ENCODE measurements around the gene NPIPA3.
"Not testable (repeated sequence)": the region's sequence is repeated elsewhere in the genome, so short reads cannot be mapped to it uniquely, and the experiment has no call there.

Gene NPIPA3

DNA sequence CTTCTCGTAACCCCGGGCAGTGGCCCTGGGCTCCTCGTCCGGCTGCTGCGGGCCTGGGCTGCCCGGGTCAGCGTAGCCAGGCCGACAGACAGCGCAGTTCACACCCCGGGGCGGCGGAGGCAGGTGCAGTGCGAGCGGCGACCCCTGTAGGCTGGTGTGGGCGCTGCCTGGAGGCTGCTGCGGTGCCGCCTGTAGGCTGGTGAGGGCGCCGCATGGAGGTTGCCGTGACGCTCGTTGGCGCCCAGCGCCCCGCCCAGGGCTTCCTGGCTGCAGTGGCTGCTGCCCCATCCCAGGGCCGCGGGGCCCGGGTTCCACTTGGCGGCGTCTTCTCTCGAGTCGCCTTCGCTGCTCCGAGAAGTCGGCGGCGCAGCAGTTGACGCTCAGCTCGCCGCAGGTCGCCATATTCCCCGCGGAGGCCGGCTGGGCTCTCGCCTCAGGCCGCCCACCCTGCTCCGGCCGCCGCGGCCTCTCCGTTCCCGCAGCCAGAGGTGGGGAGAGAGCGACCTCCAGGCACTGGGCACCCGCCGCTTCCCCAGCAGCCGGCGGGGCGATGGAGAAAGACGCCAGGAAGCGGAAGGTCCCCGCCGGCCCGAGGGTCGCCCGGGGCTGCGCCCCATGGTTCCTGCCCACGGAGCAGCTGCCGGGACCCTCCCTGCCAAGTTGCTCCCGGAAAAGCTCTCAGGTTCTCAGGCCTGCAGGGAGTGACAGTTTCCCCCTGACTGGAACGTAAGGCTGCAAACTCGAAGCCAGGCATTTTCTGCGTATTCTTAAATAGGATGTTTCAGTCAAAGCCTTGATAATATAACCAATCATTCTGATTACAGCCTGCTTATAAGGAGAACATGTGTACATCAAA lies at the start of gene NPIPA3:
TSS of gene NPIPA3 (plus strand) at position 256 of the 856 bp plus-strand sequence. CDS start 5,533 bp downstream, outside the sequence.
- not testable (repeated sequence) for H3K27ac Mint-ChIP-seq, H3K27me3 Mint-ChIP-seq, H3K9me3 Mint-ChIP-seq, H3K36me3 Mint-ChIP-seq, DNase-seq, H3K4me3 Mint-ChIP-seq, H3K4me1 Mint-ChIP-seq
- peak; percentile 100 for ATAC-seq (replicated peaks)

DNA sequence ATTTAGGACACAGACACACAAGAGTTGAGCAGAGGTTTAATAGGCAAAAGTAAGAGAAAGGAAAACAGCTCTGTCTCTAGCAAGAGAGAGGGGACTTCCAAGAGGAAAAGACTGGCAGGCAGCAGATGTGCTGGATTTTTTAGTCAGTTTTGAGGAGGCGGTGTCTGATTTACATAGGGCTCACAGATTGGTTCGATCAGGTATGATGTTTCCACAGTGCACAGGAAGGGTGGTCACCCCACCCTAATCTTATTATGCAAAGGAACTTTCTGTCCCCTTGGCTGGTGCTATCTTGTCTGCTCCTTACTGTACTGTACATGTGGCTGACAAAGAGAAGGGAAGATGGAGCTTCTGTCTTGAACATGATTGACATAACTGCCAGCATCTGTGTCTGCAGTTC lies 45.1 kb upstream of the NPIPA3 start:
- Mint-ChIP-seq H3K4me1 (peaks cover 6 to 9% of the 10 kb centered on the region in 2 donors), H3K27ac (peak overlapping the region; percentile 75), H3K9me3 (no peaks in the 10 kb centered on the region), H3K27me3 (no peaks in the 10 kb centered on the region), H3K4me3 (no peak overlapping the region), H3K36me3 (peaks cover 31 to 40% of the 10 kb centered on the region in 2 donors)
- DNase-seq (peak; percentile 21), ATAC-seq (replicated peaks) (peak; percentile 88 to 98)

GRCh38 chr16:14667347-14668266 lies 35.6 kb upstream of the NPIPA3 start:
- H3K27me3 Mint-ChIP-seq: no peaks in the 10 kb centered on the region
- no peak overlapping the region for H3K27ac Mint-ChIP-seq
- H3K36me3 Mint-ChIP-seq: peaks cover 27 to 62% of the 10 kb centered on the region in 2 donors
- no peak overlapping the region for H3K4me3 Mint-ChIP-seq
- no peaks in the 10 kb centered on the region for H3K9me3 Mint-ChIP-seq
- ATAC-seq (replicated peaks) (no peak), DNase-seq (no peak)
- peaks cover 8 to 9% of the 10 kb centered on the region in 2 donors for H3K4me1 Mint-ChIP-seq

DNA sequence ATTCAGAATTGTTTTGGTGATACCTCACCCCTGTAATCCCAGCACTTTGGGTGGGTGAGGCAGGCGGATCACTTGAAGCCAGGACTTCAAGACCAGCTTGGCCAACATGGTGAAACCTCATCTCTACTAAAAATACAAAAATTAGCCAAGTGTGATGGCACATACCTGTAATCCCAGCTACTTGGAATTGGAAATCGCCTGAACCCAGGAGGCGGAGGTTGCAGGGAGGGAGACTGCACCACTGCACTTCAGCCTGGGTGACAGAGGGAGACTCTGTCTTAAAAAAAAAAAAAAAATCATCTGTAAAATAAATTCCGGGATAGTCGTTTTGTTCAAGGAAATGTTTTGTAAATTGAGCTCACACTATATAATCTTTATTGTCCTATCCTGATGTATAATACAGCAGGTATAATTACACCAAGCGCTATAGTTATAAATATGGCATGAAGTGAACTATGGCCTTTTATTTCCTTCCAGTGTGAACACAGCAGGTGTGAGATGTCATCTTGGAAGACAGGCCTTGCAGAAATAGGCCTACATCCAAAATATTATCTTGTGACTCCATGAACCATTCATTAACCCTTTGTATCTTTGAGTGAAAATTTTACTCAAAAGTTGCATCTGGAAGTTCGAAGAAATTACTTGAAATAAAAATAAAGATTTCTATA lies 34.5 kb upstream of the NPIPA3 start:
- Mint-ChIP-seq H3K27me3 (no peaks in the 10 kb centered on the region), H3K27ac (no peak overlapping the region), H3K36me3 (peaks cover 22 to 57% of the 10 kb centered on the region in 2 donors), H3K4me1 (peaks cover 12% of the 10 kb centered on the region in 2 donors), H3K9me3 (no peaks in the 10 kb centered on the region), H3K4me3 (no peak overlapping the region)
- ATAC-seq (replicated peaks): no peak
- no peak for DNase-seq

DNA sequence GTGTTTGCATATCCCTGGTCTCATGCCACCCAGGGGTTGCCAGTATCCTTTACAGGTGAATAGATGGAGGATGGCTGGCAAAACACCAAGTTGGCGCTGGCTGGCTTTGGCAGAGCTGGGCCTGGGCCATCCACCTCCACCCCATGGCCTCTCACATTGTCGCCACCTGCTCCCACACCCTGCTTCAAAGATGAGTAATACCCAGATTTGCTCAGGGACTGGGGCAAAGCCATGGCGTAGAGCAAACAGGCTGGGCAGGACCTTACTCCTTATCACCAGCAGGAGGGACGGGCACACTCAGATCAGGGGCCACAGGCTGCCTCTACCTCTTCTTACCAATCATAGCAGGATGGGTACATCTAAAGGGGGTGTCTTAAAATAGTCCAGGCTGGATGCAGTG lies 33.4 kb upstream of the NPIPA3 start:
- ATAC-seq (replicated peaks): peak in 1 of 2 donors; percentile 38
- H3K27me3 Mint-ChIP-seq: no peaks in the 10 kb centered on the region
- peaks cover 19 to 53% of the 10 kb centered on the region in 2 donors for H3K36me3 Mint-ChIP-seq
- DNase-seq: no peak
- no peak overlapping the region for H3K27ac Mint-ChIP-seq
- H3K4me3 Mint-ChIP-seq: no peak overlapping the region
- peaks cover 12% of the 10 kb centered on the region in 2 donors for H3K4me1 Mint-ChIP-seq
- H3K9me3 Mint-ChIP-seq: no peaks in the 10 kb centered on the region

DNA sequence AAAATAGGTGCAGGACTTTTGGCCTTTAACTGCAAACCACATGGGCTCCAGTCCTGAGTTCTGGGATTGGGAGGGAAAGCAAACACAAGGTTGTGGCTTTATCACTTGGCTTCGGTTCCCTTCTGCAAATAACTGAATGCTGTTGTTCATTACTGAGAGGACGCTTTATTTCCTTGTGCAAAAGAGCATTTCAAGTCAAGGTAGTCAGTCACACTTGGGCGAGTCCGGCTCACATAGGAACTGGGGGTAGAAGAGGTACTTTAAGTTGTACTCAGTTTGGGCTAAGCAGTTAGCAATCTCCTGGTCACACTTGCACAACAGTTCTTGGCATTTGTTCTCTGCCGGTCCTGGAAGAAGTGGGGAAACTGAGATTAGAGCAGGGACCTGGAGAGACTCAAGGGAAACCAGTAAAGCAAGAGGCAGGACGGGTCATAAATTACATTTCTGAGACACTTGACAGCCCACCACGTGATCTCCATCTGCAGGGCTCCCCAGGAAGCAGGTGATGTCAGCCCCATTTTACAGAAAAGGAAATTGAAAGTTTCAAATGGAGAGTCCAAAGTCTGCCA lies 30.7 kb upstream of the NPIPA3 start:
- ATAC-seq (replicated peaks) (peak; percentile 42 to 67), DNase-seq (no peak)
- peaks cover 10 to 12% of the 10 kb centered on the region in 2 donors for H3K4me1 Mint-ChIP-seq
- H3K27me3 Mint-ChIP-seq: peaks cover under 1% of the 10 kb centered on the region in 2 donors
- peaks cover 6 to 26% of the 10 kb centered on the region in 2 donors for H3K36me3 Mint-ChIP-seq
- peak overlapping the region in 1 of 2 donors; percentile 30 for H3K4me3 Mint-ChIP-seq
- peak overlapping the region; percentile 33 for H3K27ac Mint-ChIP-seq
- peaks cover 0 to 1% of the 10 kb centered on the region in 2 donors for H3K9me3 Mint-ChIP-seq

DNA sequence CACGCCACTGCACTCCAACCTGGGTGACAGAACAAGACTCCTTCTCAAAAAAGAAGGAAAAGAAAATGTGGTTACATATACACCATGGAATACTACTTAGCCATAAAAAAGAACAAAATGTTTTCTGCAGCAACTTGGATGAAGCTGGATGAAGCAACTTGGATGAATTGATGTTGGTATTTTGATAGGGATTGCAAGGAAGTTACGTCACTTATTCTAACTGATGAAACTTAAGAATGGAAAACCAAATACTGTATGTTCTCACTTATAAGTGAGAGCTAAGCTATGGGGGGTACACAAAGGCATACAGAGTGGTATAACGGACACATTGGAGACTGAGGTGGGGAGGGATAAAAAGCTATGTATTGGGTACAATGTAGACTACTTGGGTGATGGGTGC lies 26.6 kb upstream of the NPIPA3 start:
- no peak overlapping the region for H3K27ac Mint-ChIP-seq
- peaks cover 0 to 3% of the 10 kb centered on the region in 2 donors for H3K36me3 Mint-ChIP-seq
- peaks cover 13 to 16% of the 10 kb centered on the region in 2 donors for H3K27me3 Mint-ChIP-seq
- no peak overlapping the region for H3K4me3 Mint-ChIP-seq
- peaks cover 10 to 12% of the 10 kb centered on the region in 2 donors for H3K4me1 Mint-ChIP-seq
- ATAC-seq (replicated peaks) (no peak), DNase-seq (no peak)
- peaks cover 0 to 1% of the 10 kb centered on the region in 2 donors for H3K9me3 Mint-ChIP-seq

DNA sequence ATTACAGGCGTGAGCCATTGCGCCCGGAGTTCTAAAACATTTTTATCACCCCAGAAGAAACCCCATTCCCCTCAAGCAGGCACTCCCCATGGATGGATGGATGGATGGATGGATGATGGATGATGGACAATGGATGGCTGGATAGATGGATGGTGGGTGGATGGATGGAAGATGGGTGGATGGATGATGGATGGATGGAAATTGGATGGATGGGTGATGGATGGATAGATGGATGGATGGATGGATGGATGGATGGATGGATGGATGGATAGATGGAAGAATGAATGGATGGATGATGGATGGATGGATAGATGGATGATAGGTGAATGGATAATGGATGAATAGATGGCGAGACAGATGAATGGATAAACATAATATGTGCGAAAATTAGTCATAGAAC lies 25.6 kb upstream of the NPIPA3 start:
- no peak for DNase-seq
- Mint-ChIP-seq H3K4me1 (peaks cover 3% of the 10 kb centered on the region in 2 donors), H3K27ac (no peak overlapping the region), H3K4me3 (no peak overlapping the region), H3K36me3 (peaks cover 0 to under 1% of the 10 kb centered on the region in 2 donors), H3K27me3 (peaks cover 13 to 16% of the 10 kb centered on the region in 2 donors), H3K9me3 (peaks cover 0 to 1% of the 10 kb centered on the region in 2 donors)
- no peak for ATAC-seq (replicated peaks)

DNA sequence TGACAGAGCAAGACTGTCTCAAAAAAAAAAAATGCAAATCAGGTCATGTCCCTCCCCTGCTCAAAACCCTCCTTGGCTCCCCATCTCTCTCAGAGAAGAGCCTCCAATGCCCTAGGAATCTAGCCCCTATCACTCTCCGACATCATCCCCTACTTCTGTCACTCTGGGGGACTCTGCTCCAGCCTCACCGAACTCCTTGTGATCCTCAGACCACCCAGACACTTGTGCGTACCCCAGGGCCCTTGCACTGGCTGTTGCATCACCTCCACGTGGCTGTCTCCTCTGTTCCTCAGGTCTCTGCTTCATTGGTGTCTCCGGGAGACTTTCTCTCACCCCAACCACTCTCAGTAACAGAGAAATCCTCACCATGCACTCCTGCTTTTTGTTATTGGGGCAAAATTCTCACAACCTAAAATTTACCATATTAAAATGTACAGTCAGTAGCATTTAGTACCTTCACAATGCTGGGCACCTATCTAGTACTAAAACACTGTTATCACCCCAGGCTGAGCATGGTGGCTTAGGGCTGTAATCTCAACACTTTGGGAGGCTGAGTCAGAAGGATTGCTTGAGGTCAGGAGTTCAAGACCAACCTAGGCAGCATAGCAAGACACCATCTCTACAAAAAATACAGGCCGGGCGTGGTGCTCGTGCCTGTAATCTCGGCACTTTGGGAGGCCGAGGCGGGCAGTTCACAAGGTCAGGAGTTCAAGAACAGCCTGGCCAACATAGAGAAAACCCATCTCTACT lies 24.3 kb upstream of the NPIPA3 start:
- H3K4me3 Mint-ChIP-seq: no peak overlapping the region
- H3K4me1 Mint-ChIP-seq: no peaks in the 10 kb centered on the region
- DNase-seq (no peak), ATAC-seq (replicated peaks) (no peak)
- H3K36me3 Mint-ChIP-seq: no peaks in the 10 kb centered on the region
- H3K9me3 Mint-ChIP-seq: peaks cover 0 to 1% of the 10 kb centered on the region in 2 donors
- peaks cover 13 to 16% of the 10 kb centered on the region in 2 donors for H3K27me3 Mint-ChIP-seq
- H3K27ac Mint-ChIP-seq: no peak overlapping the region

GRCh38 chr16:14680396-14680795 lies 22.8 kb upstream of the NPIPA3 start:
- not testable (repeated sequence) for H3K36me3 Mint-ChIP-seq; H3K4me3 Mint-ChIP-seq; H3K27ac Mint-ChIP-seq; DNase-seq; ATAC-seq (replicated peaks); H3K9me3 Mint-ChIP-seq; H3K4me1 Mint-ChIP-seq
- H3K27me3 Mint-ChIP-seq: peaks cover 13 to 16% of the 10 kb centered on the region in 2 donors

DNA sequence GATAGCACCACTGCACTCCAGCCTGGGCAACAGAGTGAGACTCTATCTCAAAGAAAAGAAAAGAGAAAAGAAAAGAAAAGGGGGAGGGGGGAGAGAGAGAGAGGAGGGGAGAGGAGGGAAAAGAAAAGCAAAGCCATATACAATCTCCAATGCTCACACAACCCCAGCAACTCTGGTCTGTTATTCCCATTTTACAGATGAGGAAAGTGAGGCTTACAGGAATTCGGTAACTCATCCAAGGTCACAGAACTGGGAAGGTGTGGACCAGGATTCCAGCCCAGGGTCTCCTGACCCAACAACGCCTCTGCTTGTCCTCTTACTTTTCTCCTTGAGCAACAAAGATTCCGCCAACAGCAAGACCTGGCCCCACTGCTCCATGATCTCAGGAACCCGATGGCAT lies 22.1 kb upstream of the NPIPA3 start:
- no peaks in the 10 kb centered on the region for H3K4me1 Mint-ChIP-seq
- DNase-seq (no peak), ATAC-seq (replicated peaks) (no peak)
- H3K9me3 Mint-ChIP-seq: peaks cover 0 to 1% of the 10 kb centered on the region in 2 donors
- H3K4me3 Mint-ChIP-seq: no peak overlapping the region
- no peak overlapping the region for H3K27ac Mint-ChIP-seq
- H3K36me3 Mint-ChIP-seq: no peaks in the 10 kb centered on the region
- peaks cover 13 to 16% of the 10 kb centered on the region in 2 donors for H3K27me3 Mint-ChIP-seq

DNA sequence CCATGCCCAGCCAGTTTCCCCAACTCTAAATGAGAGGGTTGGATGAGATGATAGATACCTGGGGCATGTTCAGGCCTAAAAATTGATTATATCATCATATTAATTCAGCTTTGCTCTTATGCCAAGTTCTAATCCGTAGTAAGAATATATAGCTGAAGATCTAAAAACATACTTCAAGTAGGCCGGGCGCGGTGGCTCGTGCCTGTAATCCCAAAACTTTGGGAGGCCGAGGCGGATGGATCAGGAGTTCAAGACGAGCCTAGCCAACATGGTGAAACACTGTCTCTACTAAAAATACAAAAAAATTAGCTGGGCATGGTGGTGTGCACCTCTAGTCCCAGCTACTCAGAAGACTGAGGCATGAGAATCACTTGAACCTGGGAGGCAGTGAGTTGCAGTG lies 21.1 kb upstream of the NPIPA3 start:
- no peaks in the 10 kb centered on the region for H3K9me3 Mint-ChIP-seq
- no peak overlapping the region for H3K4me3 Mint-ChIP-seq
- DNase-seq (no peak), ATAC-seq (replicated peaks) (no peak)
- H3K27ac Mint-ChIP-seq: no peak overlapping the region
- H3K4me1 Mint-ChIP-seq: no peaks in the 10 kb centered on the region
- peaks cover 13 to 16% of the 10 kb centered on the region in 2 donors for H3K27me3 Mint-ChIP-seq
- H3K36me3 Mint-ChIP-seq: no peaks in the 10 kb centered on the region

Measured in stimulated activated naive B cell treated with anti-CD40 and anti-IgM and Interleukin-4, amounts not matched to agents 10 μg/mL and 1 μg/mL and 100 μg/mL, for 72 hours (primary cell).